ENCODE results near the gene KCNH3.

KCNH3 gene

DNA sequence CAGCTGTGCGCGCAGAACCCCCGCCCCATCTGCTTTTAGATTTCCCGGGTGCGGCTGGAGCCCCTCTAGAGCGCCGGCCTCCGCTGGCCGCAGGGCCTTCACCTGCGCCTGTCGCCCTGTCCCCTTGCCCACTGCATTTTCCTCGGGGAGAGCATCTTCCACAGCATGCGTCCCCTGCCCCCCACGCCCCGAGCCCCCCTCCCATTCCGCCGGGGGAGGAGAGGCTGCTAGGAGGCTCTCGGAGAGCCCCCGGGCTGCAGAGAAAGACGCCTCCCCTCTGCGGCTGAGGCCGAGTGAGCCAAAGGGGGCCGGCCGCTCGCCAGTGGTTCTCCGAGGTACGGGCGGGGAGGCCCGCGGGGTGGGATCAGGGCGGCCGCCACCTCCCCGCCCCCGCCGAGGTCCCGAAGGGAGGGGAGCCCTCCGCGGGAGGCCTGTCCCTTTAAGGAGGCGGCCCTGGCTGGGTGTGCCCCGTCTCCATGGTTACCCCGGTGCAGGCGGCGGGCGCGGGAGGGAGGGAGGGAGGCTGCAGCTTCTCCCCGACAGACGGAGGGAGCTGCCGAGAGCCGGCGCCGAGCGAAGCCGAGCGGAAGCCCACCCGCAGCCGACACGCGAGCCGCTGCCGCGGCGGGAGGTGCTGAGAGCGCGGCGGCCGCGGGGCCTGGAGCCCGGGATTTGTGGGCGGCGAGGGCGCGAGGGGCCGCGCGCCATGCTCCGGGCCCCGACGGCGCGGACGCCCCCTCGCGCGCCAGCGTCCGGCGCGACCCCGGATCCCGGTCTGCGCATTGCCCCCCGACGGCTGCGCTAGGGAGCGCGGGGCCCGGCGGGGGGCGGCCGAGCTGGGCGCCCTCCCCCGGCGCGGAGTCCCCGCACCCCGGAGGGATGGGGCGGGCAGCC, at the start of gene KCNH3 (continued):
- TF ChIP-seq ZSCAN23 (tag by site-specific recombination; IDR thresholded peaks at IDR 0.05) (no peak), OVOL3 (tag by site-specific recombination; IDR thresholded peaks at IDR 0.05) (no peak), SP3 (tag by site-specific recombination; IDR thresholded peaks at IDR 0.05) (peak; percentile 79), ZNF521 (tag by site-specific recombination; IDR thresholded peaks at IDR 0.05) (no peak), ZNF335 (tag by site-specific recombination; conservative IDR thresholded peaks at IDR 0.05) (peak; percentile 1), EGR2 (tag by site-specific recombination; IDR thresholded peaks at IDR 0.05; ENCODE audit: low read depth) (peak; percentile 64; the same call in 1 of the 2 replicates), SP7 (tag by site-specific recombination; IDR thresholded peaks at IDR 0.05) (no peak), ZNF626 (tag by site-specific recombination; IDR thresholded peaks at IDR 0.05) (no peak), ZNF501 (tag by site-specific recombination; IDR thresholded peaks at IDR 0.05) (no peak), ZNF157 (tag by site-specific recombination; IDR thresholded peaks at IDR 0.05) (no peak), ZNF76 (tag by site-specific recombination; IDR thresholded peaks at IDR 0.05; ENCODE audit: borderline replicate concordance, low read depth) (no peak), YY2 (tag by site-specific recombination; IDR thresholded peaks at IDR 0.05) (no peak), ZNF473 (tag by site-specific recombination; IDR thresholded peaks at IDR 0.05) (no peak), SCRT1 (tag by site-specific recombination; IDR thresholded peaks at IDR 0.05; ENCODE audit: borderline replicate concordance) (no peak), ZNF354C (tag by site-specific recombination; IDR thresholded peaks at IDR 0.05; ENCODE audit: borderline replicate concordance, low read depth) (no peak), ZNF350 (tag by site-specific recombination; IDR thresholded peaks at IDR 0.05) (no peak), ZNF510 (tag by site-specific recombination; IDR thresholded peaks at IDR 0.05; ENCODE audit: insufficient replicate concordance) (no peak), ZNF747 (tag by site-specific recombination; IDR thresholded peaks at IDR 0.05) (no peak), ZNF274 (IDR thresholded peaks at IDR 0.05; ENCODE audit: low read length) (no peak), ZNF274 (tag by site-specific recombination; IDR thresholded peaks at IDR 0.05; ENCODE audit: borderline replicate concordance) (no peak), GFI1B (tag by site-specific recombination; IDR thresholded peaks at IDR 0.05) (no peak), ZNF202 (tag by site-specific recombination; IDR thresholded peaks at IDR 0.05; ENCODE audit: borderline replicate concordance) (no peak)
- TF ChIP-seq, protein P1, sequence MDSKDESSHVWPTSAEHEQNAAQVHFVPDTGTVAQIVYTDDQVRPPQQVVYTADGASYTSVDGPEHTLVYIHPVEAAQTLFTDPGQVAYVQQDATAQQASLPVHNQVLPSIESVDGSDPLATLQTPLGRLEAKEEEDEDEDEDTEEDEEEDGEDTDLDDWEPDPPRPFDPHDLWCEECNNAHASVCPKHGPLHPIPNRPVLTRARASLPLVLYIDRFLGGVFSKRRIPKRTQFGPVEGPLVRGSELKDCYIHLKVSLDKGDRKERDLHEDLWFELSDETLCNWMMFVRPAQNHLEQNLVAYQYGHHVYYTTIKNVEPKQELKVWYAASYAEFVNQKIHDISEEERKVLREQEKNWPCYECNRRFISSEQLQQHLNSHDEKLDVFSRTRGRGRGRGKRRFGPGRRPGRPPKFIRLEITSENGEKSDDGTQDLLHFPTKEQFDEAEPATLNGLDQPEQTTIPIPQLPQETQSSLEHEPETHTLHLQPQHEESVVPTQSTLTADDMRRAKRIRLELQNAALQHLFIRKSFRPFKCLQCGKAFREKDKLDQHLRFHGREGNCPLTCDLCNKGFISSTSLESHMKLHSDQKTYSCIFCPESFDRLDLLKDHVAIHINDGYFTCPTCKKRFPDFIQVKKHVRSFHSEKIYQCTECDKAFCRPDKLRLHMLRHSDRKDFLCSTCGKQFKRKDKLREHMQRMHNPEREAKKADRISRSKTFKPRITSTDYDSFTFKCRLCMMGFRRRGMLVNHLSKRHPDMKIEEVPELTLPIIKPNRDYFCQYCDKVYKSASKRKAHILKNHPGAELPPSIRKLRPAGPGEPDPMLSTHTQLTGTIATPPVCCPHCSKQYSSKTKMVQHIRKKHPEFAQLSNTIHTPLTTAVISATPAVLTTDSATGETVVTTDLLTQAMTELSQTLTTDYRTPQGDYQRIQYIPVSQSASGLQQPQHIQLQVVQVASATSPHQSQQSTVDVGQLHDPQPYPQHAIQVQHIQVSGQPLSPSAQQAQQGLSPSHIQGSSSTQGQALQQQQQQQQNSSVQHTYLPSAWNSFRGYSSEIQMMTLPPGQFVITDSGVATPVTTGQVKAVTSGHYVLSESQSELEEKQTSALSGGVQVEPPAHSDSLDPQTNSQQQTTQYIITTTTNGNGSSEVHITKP (tag by site-specific recombination; IDR thresholded peaks at IDR 0.05), result no peak
- TF ChIP-seq, protein P2, sequence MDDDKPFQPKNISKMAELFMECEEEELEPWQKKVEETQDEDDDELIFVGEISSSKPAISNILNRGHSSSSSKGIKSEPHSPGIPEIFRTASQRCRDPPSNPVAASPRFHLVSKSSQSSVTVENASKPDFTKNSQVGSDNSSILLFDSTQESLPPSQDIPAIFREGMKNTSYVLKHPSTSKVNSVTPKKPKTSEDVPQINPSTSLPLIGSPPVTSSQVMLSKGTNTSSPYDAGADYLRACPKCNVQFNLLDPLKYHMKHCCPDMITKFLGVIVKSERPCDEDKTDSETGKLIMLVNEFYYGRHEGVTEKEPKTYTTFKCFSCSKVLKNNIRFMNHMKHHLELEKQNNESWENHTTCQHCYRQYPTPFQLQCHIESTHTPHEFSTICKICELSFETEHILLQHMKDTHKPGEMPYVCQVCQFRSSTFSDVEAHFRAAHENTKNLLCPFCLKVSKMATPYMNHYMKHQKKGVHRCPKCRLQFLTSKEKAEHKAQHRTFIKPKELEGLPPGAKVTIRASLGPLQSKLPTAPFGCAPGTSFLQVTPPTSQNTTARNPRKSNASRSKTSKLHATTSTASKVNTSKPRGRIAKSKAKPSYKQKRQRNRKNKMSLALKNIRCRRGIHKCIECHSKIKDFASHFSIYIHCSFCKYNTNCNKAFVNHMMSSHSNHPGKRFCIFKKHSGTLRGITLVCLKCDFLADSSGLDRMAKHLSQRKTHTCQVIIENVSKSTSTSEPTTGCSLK (tag by site-specific recombination; IDR thresholded peaks at IDR 0.05), result no peak
- TF ChIP-seq, protein P3, sequence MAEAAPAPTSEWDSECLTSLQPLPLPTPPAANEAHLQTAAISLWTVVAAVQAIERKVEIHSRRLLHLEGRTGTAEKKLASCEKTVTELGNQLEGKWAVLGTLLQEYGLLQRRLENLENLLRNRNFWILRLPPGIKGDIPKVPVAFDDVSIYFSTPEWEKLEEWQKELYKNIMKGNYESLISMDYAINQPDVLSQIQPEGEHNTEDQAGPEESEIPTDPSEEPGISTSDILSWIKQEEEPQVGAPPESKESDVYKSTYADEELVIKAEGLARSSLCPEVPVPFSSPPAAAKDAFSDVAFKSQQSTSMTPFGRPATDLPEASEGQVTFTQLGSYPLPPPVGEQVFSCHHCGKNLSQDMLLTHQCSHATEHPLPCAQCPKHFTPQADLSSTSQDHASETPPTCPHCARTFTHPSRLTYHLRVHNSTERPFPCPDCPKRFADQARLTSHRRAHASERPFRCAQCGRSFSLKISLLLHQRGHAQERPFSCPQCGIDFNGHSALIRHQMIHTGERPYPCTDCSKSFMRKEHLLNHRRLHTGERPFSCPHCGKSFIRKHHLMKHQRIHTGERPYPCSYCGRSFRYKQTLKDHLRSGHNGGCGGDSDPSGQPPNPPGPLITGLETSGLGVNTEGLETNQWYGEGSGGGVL (tag by site-specific recombination; IDR thresholded peaks at IDR 0.05), result peak; percentile 88
- TF ChIP-seq, protein P4, sequence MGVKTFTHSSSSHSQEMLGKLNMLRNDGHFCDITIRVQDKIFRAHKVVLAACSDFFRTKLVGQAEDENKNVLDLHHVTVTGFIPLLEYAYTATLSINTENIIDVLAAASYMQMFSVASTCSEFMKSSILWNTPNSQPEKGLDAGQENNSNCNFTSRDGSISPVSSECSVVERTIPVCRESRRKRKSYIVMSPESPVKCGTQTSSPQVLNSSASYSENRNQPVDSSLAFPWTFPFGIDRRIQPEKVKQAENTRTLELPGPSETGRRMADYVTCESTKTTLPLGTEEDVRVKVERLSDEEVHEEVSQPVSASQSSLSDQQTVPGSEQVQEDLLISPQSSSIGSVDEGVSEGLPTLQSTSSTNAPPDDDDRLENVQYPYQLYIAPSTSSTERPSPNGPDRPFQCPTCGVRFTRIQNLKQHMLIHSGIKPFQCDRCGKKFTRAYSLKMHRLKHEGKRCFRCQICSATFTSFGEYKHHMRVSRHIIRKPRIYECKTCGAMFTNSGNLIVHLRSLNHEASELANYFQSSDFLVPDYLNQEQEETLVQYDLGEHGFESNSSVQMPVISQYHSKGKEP (tag by site-specific recombination; IDR thresholded peaks at IDR 0.05), result no peak
- TF ChIP-seq, protein P5, sequence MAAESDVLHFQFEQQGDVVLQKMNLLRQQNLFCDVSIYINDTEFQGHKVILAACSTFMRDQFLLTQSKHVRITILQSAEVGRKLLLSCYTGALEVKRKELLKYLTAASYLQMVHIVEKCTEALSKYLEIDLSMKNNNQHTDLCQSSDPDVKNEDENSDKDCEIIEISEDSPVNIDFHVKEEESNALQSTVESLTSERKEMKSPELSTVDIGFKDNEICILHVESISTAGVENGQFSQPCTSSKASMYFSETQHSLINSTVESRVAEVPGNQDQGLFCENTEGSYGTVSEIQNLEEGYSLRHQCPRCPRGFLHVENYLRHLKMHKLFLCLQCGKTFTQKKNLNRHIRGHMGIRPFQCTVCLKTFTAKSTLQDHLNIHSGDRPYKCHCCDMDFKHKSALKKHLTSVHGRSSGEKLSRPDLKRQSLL (tag by site-specific recombination; IDR thresholded peaks at IDR 0.05), result no peak

Data from HEK293 (cell line).